Activated T-helper 1 cell treated with Interleukin-2 at 50 U/mL for 16 hours (primary cell): ENCODE data around the gene ADAM11.

Experiments used
- DNase-seq: peaks from one replicate; pipeline ENCODE4 v3.0.0-alpha.2; 2020; ENCODE audit warnings: low read depth

ADAM11 gene

DNA sequence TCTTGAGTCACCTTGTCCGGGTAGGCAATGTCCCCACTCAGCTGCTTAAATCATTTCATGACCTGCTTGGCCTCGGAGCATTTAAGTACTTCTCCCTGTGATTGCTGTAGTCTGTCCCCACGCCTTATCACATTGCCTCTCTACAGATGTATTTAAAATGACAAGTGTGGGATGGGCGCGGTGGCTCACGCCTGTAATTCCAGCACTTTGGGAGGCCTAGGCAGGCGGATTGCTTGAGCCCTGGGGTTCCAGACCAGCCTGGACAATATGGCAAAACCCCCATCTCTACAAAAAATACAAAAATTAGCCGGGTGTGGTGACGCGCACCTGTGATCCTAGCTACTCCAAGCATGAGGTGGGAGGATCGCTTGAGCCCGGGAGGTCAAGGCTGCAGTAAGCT is 72.6 kb downstream of the ADAM11 start:
- no peak for DNase-seq
